Measurements from ENCODE around the gene EIF2S3. TPM values are rescaled to one million over a fixed set of nuclear protein-coding genes. Genes with fewer than 3 reads are reported as not detected.

The EIF2S3 gene
- 100 to 1,000 TPM; 119 to 384 (median 244) TPM for total RNA-seq

DNA sequence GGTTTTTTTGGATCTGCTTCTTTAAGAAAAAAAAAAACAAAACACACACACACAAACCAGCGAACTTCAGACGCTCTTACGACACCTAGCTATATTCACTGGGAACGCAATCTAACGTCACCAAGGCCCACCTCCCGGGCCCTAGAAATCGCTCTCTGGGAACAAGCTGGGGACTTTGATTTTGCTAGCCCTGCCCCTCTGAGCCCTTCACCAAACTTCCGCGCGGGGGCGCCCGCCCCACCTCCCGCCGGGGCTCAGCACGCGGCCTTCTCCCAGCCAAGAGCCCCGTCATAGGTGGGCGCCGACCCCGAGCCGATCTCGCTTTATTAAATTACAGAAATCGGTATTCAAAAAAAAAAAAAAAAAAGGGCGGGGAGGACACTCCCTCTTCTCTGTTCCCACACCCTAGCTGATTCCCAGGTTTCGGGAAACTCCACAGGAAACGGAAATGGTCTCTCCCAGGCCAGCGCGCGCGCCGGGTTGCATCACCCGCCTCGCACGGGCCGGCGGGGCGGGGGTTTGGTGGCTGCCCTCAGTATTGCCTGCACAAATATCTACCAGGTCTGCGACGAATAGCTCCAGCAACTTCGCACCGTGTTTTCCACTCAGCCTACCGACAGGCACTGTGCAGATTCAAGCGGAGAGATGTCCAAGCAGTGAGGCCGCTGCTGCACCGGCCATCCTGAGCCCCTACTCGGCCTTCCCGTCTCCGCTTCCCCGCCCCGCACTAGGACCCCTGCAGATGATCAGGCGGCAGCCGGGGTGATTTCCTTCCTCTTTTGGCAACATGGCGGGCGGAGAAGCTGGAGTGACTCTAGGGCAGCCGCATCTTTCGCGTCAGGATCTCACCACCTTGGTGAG, at the start of gene EIF2S3:
EIF2S3 (plus strand) TSS at position 775 of the 861 bp plus-strand sequence; CDS start at position 788, 13 bp downstream.
- in situ Hi-C loops (cut with MboI; ENCODE audit: low pct_unique_long_range_greater_than_20kb in 2 of 9, low sequenced_read_pairs in 9 of 9, unreplicated experiment in 9 of 9): no loop called here
- peak; percentile 90 to 95 (median 94) for ATAC-seq (replicated peaks in 6 of 8)
- Histone ChIP-seq H3K27ac (peak within 1 kb of the TSS; percentile 100), H3K4me3 (no peak within 1 kb of the TSS), H3K4me1 (replicated peaks in 1 of 2) (peaks cover 2 to 14% of the 10 kb centered on the region in 2 donors)
- WGBS, 10 experiments: 0 to 1% (median 0%) methylated on average over 2 to 26 of the region's 57 CpGs; no CpG with 5 or more reads in 7 of the 10 experiments

DNA sequence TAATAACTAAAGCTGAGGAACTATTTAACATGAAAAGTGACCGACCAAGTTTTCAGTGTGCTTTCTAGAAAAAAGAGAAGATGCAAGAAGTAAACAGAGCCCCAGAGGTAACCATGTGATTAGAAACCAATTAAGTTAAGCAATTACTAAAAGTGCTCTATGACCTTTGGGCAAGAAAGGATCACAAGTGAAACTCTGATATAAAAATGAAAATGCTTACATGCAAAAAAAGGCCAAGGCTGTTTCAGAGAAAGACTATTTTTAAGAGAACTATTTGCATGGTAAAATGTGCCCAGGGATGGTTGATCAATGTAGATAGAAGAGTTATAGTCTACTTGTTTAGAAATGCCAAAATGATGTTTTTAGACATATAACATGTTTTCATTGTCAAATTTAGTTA, 49.7 kb upstream of the EIF2S3 start:
- H3K4me3 ChIP-seq: no peak overlapping the region
- in situ Hi-C loops (cut with MboI; ENCODE audit: low pct_unique_long_range_greater_than_20kb in 2 of 9, low sequenced_read_pairs in 9 of 9, unreplicated experiment in 9 of 9): loop anchor here in 1 of 9 experiments (25.0 kb wide), 1 partner anchor 93 kb away; the partner anchor contains the start of genes APOO and CXorf58
- WGBS, 10 experiments: 40 to 100% (median 100%) methylated on average over 1 of the region's 1 CpG; no CpG with 5 or more reads in 7 of the 10 experiments
- H3K27ac ChIP-seq: no peak overlapping the region
- ATAC-seq (replicated peaks in 6 of 8): no peak
- H3K4me1 ChIP-seq (replicated peaks in 1 of 2): no peaks in the 10 kb centered on the region

DNA sequence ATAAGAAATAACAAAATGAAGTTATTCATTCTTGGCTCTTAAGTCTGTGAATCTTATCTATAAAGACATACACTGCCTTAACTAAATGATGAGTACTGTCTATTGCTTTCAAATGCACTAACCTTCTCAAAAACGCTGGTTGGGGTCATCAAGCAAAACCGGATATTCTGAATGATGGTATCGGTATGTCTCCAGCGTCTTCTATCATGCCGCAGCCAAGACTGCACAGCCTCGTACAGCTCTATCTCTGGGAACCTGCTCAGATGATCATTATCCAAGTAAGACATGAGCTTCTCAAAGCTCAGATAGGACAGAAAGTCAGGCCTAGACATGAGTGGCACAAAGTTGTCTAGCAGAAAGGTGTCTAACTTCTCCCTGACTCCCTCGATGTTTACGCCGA, 48.9 kb upstream of the EIF2S3 start:
- H3K4me1 ChIP-seq (replicated peaks in 1 of 2): no peaks in the 10 kb centered on the region
- no peak overlapping the region for H3K4me3 ChIP-seq
- ATAC-seq (replicated peaks in 6 of 8): no peak
- WGBS, 10 experiments: 80 to 100% (median 97%) methylated on average over 1 to 4 of the region's 9 CpGs; no CpG with 5 or more reads in 4 of the 10 experiments
- H3K27ac ChIP-seq: no peak overlapping the region
- in situ Hi-C loops (cut with MboI; ENCODE audit: low pct_unique_long_range_greater_than_20kb in 2 of 9, low sequenced_read_pairs in 9 of 9, unreplicated experiment in 9 of 9): loop anchor here in 1 of 9 experiments (25.0 kb wide), 1 partner anchor 94 kb away; the partner anchor contains the start of genes APOO and CXorf58

DNA sequence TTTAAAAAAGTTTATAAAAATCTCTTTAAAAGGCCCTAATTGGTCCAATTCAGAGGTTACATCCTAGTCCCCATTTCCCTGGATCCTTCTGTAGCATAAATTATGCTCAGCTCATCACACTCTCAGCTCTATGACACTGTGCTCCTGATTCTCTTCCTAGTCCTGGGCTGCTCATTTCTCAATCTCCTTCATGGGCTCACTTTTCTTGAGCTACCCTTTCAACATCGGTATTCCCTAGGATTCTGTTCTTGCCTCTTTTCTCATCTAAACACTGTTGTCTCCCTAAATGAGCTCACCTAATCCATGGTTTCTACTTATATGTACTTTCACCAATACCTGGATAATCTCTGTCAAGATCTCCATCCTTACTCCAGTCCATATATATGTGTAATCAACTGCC, 42.5 kb upstream of the EIF2S3 start:
- ATAC-seq (replicated peaks in 6 of 8): no peak
- H3K27ac ChIP-seq: no peak overlapping the region
- WGBS, 10 experiments: 60 to 100% (median 94%) methylated on average over 1 of the region's 1 CpG; no CpG with 5 or more reads in 6 of the 10 experiments
- H3K4me1 ChIP-seq (replicated peaks in 1 of 2): no peaks in the 10 kb centered on the region
- H3K4me3 ChIP-seq: no peak overlapping the region
- in situ Hi-C loops (cut with MboI; ENCODE audit: low pct_unique_long_range_greater_than_20kb in 2 of 9, low sequenced_read_pairs in 9 of 9, unreplicated experiment in 9 of 9): loop anchor here in 1 of 9 experiments (25.0 kb wide), 1 partner anchor 100 kb away; the partner anchor contains the start of genes APOO and CXorf58

DNA sequence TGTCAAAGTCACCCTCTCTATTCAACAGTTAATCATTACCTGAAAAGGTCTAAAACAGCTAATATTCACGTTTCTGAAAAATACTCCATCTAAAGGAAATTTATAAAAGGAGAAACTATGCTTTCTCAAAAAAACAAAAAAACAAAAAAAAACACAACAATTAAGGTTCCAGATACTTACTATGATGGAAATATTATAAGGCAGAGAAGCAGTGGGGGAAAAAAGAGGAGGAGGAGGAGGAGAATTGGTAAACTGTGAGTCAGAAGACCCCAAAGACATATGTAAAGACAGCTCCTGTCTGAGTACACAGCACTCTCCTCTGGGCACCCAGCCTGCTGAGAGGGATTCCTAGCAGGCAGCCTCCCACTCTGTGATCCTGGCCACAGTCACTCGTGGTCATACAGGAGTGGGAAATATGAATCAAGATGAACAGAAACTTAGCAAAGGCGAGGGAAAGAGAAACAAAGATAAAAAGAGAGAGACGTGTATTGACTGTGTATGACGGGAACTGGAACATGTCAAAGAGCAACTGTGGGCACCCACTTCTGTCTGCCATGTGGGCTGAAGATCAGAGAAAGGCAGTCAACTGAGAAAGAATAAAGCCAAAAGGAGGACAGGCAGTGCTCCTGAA, 40.3 kb upstream of the EIF2S3 start:
- no peak for ATAC-seq (replicated peaks in 6 of 8)
- Histone ChIP-seq H3K4me1 (replicated peaks in 1 of 2) (no peaks in the 10 kb centered on the region), H3K27ac (no peak overlapping the region), H3K4me3 (no peak overlapping the region)
- WGBS, 10 experiments: 0 to 75% (median 65%) methylated on average over 1 to 4 of the region's 5 CpGs; no CpG with 5 or more reads in 1 of the 10 experiments
- in situ Hi-C loops (cut with MboI; ENCODE audit: low pct_unique_long_range_greater_than_20kb in 2 of 9, low sequenced_read_pairs in 9 of 9, unreplicated experiment in 9 of 9): loop anchor here in 1 of 9 experiments (25.0 kb wide), 1 partner anchor 102 kb away; the partner anchor contains the start of genes APOO and CXorf58

DNA sequence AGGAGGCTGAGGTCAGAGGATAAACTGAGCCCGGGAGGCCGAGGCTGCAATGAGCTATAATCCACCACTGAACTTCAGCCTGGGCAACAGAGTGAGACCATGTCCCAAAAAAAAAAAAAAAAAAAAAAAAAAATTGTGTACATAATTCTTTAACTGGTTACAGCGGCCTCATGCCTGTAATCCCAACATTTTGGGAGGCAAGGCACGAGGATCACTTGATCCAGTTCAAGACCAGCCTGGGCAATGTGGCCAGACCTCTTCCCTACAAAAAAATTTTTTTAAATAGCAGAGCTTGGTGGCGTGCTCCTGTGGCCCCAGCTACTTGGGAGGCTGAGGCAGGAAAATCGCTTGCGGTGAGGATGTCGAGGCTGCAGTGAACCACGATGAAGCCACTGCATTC, 37.1 kb upstream of the EIF2S3 start:
- Histone ChIP-seq H3K4me3 (no peak overlapping the region), H3K27ac (no peak overlapping the region), H3K4me1 (replicated peaks in 1 of 2) (peaks cover 0 to 3% of the 10 kb centered on the region in 2 donors)
- in situ Hi-C loops (cut with MboI; ENCODE audit: low pct_unique_long_range_greater_than_20kb in 2 of 9, low sequenced_read_pairs in 9 of 9, unreplicated experiment in 9 of 9): loop anchor here in 1 of 9 experiments (25.0 kb wide), 1 partner anchor 105 kb away; the partner anchor contains the start of genes APOO and CXorf58
- no peak for ATAC-seq (replicated peaks in 6 of 8)
- 69 to 100% (median 100%) methylated on average over 2 to 7 of the region's 9 CpGs; no CpG with 5 or more reads in 7 of the 10 experiments for WGBS, 10 experiments

DNA sequence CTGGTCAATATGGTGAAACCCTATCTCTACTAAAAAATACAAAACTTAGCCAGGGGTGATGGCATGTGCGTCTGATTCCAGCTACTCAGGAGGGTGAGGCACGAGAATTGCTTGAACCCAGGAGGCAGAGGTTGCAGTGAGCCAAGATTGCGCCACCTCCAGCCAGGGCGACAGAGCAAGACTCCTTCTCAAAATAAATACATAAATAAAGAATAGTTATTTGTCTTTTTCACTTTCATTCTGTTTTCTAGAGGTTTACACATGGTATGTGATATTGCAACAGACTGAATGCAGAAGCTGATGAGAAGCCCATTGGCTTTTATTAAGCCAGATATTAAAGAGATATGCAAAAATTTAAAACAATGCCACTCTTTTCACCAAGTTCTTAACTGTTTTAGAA, 35.9 kb upstream of the EIF2S3 start:
- Histone ChIP-seq H3K4me3 (no peak overlapping the region), H3K27ac (no peak overlapping the region), H3K4me1 (replicated peaks in 1 of 2) (peaks cover 0 to 3% of the 10 kb centered on the region in 2 donors)
- ATAC-seq (replicated peaks in 6 of 8): no peak
- 80 to 100% (median 97%) methylated on average over 1 to 4 of the region's 4 CpGs; no CpG with 5 or more reads in 6 of the 10 experiments for WGBS, 10 experiments
- in situ Hi-C loops (cut with MboI; ENCODE audit: low pct_unique_long_range_greater_than_20kb in 2 of 9, low sequenced_read_pairs in 9 of 9, unreplicated experiment in 9 of 9): loop anchor here in 1 of 9 experiments (25.0 kb wide), 1 partner anchor 107 kb away; the partner anchor contains the start of genes APOO and CXorf58

DNA sequence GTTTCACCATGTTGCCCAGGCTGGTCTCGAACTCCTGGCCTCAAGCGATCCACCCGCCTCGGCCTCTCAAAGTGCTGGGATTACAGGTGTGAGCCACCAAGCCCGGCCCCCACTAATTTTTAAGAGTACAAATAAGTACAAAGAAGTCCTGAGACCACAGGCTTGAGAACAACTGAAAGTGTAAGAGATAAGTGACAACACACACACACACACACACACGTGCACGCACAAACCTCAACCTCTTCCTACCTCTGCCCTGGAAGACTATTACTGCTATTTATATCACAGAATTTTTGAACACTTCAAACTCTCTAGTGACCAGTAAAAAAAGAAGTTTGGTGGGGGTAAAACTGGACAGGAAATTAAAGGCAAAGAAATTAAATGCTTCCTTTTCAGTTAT, 35.3 kb upstream of the EIF2S3 start:
- Histone ChIP-seq H3K27ac (no peak overlapping the region), H3K4me1 (replicated peaks in 1 of 2) (peaks cover 0 to 3% of the 10 kb centered on the region in 2 donors), H3K4me3 (no peak overlapping the region)
- in situ Hi-C loops (cut with MboI; ENCODE audit: low pct_unique_long_range_greater_than_20kb in 2 of 9, low sequenced_read_pairs in 9 of 9, unreplicated experiment in 9 of 9): loop anchor here in 1 of 9 experiments (25.0 kb wide), 1 partner anchor 107 kb away; the partner anchor contains the start of genes APOO and CXorf58
- WGBS, 10 experiments: 80 to 100% (median 100%) methylated on average over 1 to 5 of the region's 7 CpGs; no CpG with 5 or more reads in 5 of the 10 experiments
- ATAC-seq (replicated peaks in 6 of 8): no peak

DNA sequence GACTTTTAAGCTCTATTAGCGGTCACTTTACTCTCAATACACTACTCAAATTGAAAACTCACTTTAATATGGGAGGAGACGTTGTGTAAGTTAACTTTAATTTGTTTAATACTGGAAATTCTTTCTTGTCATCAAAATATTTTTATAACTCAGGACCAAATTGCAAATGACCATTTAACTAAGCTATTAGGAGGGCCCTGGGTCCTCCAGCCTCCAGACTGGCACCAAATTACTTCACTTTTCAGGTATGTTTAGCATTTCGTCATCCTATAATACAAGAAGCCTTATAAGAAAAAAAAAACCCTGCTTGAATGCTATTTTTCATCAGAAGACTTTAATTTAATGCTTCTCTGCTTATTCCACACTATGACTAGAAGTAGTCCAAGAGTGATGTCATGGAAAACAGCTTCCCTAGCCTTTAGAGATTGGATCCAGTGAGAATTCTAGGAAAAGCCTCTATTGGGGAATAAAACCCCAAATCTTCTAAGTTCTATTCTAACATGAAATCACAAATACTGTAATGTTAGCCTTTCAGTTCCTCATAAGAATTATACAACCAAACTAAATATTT, 34.4 kb upstream of the EIF2S3 start:
- Histone ChIP-seq H3K27ac (no peak overlapping the region), H3K4me1 (replicated peaks in 1 of 2) (peaks cover 0 to 3% of the 10 kb centered on the region in 2 donors), H3K4me3 (no peak overlapping the region)
- in situ Hi-C loops (cut with MboI; ENCODE audit: low pct_unique_long_range_greater_than_20kb in 2 of 9, low sequenced_read_pairs in 9 of 9, unreplicated experiment in 9 of 9): loop anchor here in 1 of 9 experiments (25.0 kb wide), 1 partner anchor 108 kb away; the partner anchor contains the start of genes APOO and CXorf58
- WGBS, 10 experiments: 0 to 100% (median 83%) methylated on average over 1 to 3 of the region's 3 CpGs; no CpG with 5 or more reads in 5 of the 10 experiments
- no peak for ATAC-seq (replicated peaks in 6 of 8)

DNA sequence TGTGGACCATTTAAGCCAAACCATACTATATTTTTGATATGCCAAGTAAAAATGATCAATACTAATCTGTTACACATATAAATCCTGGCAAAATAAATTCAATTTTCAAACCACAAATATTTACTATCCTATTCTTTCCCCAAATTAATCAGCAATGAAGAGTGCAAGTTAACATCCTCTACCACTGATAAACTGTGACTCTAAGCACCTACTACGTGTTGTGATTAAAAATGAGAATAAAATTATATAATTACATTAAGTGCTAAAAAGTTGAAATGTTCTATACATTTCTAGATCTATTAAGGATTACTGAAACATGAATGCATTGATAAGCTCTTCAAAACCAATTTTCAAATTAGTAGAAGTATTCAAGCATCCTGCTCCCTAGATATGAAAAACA, 31.2 kb upstream of the EIF2S3 start:
- WGBS, 10 experiments: 0 to 14% (median 0%) methylated on average over 1 of the region's 1 CpG; no CpG with 5 or more reads in 5 of the 10 experiments
- ATAC-seq (replicated peaks in 6 of 8): no peak
- Histone ChIP-seq H3K4me3 (peak overlapping the region; percentile 71 to 88 (median 86)), H3K4me1 (replicated peaks in 1 of 2) (peaks cover 0 to 5% of the 10 kb centered on the region in 2 donors), H3K27ac (no peak overlapping the region)
- in situ Hi-C loops (cut with MboI; ENCODE audit: low pct_unique_long_range_greater_than_20kb in 2 of 9, low sequenced_read_pairs in 9 of 9, unreplicated experiment in 9 of 9): loop anchor here in 1 of 9 experiments (25.0 kb wide), 1 partner anchor 111 kb away; the partner anchor contains the start of genes APOO and CXorf58

DNA sequence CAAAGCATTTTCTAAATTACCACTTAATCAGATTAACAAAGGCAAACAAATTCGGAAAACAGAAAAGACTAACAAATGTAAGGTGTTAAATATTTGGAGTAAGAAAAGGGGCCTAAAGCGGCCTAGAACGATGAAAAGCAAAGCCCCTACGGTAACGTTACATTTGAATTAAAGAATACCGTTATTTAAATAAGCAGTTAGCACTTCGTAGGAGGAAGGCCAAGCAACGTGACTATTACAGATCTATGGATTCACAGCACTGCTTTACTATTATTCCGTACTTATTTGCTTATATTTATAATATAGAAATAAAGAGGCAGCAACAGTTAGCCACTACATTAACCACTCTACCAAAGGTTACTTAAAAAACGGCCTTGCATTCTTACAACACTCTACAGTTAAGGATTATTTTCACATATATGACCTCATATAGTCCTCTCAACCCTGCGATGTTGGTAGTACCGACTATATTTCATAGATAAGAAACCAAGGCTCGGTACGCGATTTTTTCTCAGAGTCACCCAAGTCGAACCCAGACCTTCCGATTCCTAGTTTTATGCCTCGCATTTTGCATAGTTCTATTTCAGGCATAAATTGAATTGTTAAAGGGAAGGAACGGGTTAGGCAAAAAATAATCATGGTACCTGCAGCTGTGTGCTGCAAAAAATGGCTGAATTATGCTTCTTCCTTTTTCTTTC, 30.6 kb upstream of the EIF2S3 start:
- ATAC-seq (replicated peaks in 6 of 8): no peak
- peak overlapping the region; percentile 71 to 88 (median 86) for H3K4me3 ChIP-seq
- WGBS, 10 experiments: 0 to 21% (median 2%) methylated on average over 1 to 18 of the region's 19 CpGs; no CpG with 5 or more reads in 1 of the 10 experiments
- H3K4me1 ChIP-seq (replicated peaks in 1 of 2): peaks cover 0 to 5% of the 10 kb centered on the region in 2 donors
- in situ Hi-C loops (cut with MboI; ENCODE audit: low pct_unique_long_range_greater_than_20kb in 2 of 9, low sequenced_read_pairs in 9 of 9, unreplicated experiment in 9 of 9): loop anchor here in 1 of 9 experiments (25.0 kb wide), 1 partner anchor 112 kb away; the partner anchor contains the start of genes APOO and CXorf58
- peak overlapping the region; percentile 98 to 99 for H3K27ac ChIP-seq

Data from motor neuron (in vitro differentiated cells).